Activated B cell treated with CpG ODN at 0.5 μM for 24 hours (primary cell): ENCODE measurements around the gene PCDH9. TPM values are rescaled to one million over a fixed set of nuclear protein-coding genes. Genes with fewer than 3 reads are reported as not detected.

Experiments used
- ATAC-seq: fragments of 200-7000 bp; cut with Tn5 transposase; one replicate; pipeline ENCODE4 v1.10.0; 2021; ENCODE audit warnings: low read depth, mild to moderate bottlenecking, moderate library complexity
- CTCF ChIA-PET: fragments of 350-600 bp; sonication (Branson Sonifier 250); formaldehyde crosslinking; loops from one replicate; lab custom pipeline; 2021; ENCODE audit warnings: antibody characterized with exemption; lab: Charles Lee
- POLR2A ChIA-PET: fragments of 350-600 bp; sonication (Branson Sonifier 250); formaldehyde crosslinking; loops from one replicate; lab custom pipeline; 2021; ENCODE audit warnings: antibody characterized with exemption; lab: Charles Lee
- DNase-seq: peaks from one replicate; pipeline ENCODE4 v3.0.0; 2022
- H3K27ac Mint-ChIP-seq: one replicate; pipeline ENCODE4 v1.8.0; 2020; ENCODE audit warnings: mixed read lengths
- H3K27me3 Mint-ChIP-seq: one replicate; pipeline ENCODE4 v1.8.0; 2021; ENCODE audit warnings: mixed read lengths
- H3K36me3 Mint-ChIP-seq: one replicate; pipeline ENCODE4 v1.8.0; 2021; ENCODE audit warnings: low read depth, mixed read lengths
- H3K4me1 Mint-ChIP-seq: one replicate; pipeline ENCODE4 v1.8.0; 2021; ENCODE audit warnings: mixed read lengths
- H3K4me3 Mint-ChIP-seq: one replicate; pipeline ENCODE4 v1.8.0; 2020; ENCODE audit warnings: mild to moderate bottlenecking, mixed read lengths
- H3K9me3 Mint-ChIP-seq: one replicate; pipeline ENCODE4 v1.8.0; 2020; ENCODE audit warnings: mixed read lengths
- intact Hi-C: fragments of 100-400 bp; cut with micrococcal nuclease; formaldehyde crosslinking; loops from one replicate; pipeline ENCODE4 v1.15.1; 2024
- total RNA-seq: library from RNA; stranded (reverse); gene quantifications from 2 replicates; pipeline ENCODE4 v1.2.3, GENCODE V29; 2022
- TF ChIP-seq, protein P1 (sequence below): fragments of 200-600 bp; IDR thresholded peaks from one replicate; pipeline ENCODE4 v1.8.0; 2022; ENCODE audit warnings: antibody characterized with exemption, mild to moderate bottlenecking

Gene PCDH9
- total RNA-seq, 1 donor from 2014 or later, result 6.4 TPM

DNA sequence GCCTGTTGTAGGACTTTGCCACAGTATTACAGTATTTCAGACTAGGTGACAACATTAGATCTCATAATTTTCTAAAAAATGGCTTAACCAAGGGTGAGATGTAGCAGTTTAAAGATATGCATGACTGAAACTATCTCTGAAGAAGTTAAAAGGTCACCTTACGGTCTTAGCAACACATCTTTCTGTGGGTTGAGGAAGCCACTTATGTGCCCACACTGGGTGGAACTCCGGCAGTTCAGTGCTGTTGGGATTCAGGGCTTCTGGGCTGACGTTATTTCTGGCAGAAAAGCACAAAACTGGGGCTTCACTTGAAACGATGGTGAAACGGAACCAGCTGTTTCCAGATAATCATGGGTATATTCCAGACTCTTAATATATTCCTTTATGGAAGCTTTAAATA lies 697.3 kb downstream of the PCDH9 start:
- CTCF ChIA-PET, result no interaction called here
- H3K27ac Mint-ChIP-seq, result no peak overlapping the region
- TF ChIP-seq, protein P1, sequence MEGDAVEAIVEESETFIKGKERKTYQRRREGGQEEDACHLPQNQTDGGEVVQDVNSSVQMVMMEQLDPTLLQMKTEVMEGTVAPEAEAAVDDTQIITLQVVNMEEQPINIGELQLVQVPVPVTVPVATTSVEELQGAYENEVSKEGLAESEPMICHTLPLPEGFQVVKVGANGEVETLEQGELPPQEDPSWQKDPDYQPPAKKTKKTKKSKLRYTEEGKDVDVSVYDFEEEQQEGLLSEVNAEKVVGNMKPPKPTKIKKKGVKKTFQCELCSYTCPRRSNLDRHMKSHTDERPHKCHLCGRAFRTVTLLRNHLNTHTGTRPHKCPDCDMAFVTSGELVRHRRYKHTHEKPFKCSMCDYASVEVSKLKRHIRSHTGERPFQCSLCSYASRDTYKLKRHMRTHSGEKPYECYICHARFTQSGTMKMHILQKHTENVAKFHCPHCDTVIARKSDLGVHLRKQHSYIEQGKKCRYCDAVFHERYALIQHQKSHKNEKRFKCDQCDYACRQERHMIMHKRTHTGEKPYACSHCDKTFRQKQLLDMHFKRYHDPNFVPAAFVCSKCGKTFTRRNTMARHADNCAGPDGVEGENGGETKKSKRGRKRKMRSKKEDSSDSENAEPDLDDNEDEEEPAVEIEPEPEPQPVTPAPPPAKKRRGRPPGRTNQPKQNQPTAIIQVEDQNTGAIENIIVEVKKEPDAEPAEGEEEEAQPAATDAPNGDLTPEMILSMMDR, result no peak
- H3K4me1 Mint-ChIP-seq, result no peaks in the 10 kb centered on the region
- POLR2A ChIA-PET, result no interaction called here
- H3K4me3 Mint-ChIP-seq, result no peak overlapping the region
- no peaks in the 10 kb centered on the region for H3K27me3 Mint-ChIP-seq
- intact Hi-C loops, result no loop called here
- no peak for ATAC-seq
- no peak for DNase-seq
- no peaks in the 10 kb centered on the region for H3K36me3 Mint-ChIP-seq
- H3K9me3 Mint-ChIP-seq, result no peaks in the 10 kb centered on the region

DNA sequence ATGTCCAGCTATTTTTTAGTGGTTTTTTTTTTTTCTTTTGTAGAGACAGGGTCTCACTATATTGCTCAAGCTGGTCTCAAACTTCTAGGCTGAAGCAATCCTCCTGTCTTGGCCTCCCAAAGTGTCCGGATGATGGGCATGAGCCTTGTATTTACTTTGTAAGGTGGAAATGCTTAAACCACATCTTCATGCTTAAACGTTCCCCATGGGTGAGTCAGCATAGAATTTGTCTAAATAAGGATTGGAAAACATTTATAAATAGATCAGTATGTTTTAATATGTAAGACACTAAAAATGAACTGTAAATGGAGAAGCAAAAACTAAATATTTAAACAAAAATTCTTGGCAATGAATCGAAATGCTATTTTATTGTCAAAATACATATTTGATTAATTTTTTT lies 698.0 kb downstream of the PCDH9 start:
- Mint-ChIP-seq H3K27ac (no peak overlapping the region), H3K36me3 (no peaks in the 10 kb centered on the region), H3K27me3 (no peaks in the 10 kb centered on the region), H3K4me1 (no peaks in the 10 kb centered on the region), H3K9me3 (no peaks in the 10 kb centered on the region), H3K4me3 (no peak overlapping the region)
- DNase-seq (no peak), ATAC-seq (no peak)
- intact Hi-C loops, result no loop called here
- CTCF ChIA-PET, result no interaction called here
- POLR2A ChIA-PET, result no interaction called here
- TF ChIP-seq, protein P1, result no peak

DNA sequence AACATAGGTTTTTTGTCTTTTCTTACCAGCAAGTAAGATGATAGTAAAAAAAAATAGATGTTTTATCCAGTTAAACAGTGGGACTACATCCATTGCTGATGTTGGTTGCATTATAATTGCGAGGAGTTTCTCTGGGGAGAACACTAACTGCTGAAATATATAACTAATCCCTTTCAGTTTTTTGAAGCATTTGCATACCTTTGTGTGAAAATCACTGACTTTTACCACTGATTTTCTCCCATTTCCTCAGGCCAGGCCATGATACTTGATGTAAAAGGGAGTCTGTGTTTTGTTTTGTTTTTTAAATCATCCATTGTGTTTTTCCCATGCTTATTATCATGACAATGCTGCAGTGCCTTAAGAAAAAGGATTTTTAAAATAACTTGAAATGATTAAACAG lies 699.5 kb downstream of the PCDH9 start:
- no peak for DNase-seq
- Mint-ChIP-seq H3K36me3 (no peaks in the 10 kb centered on the region), H3K4me3 (no peak overlapping the region), H3K27ac (no peak overlapping the region), H3K27me3 (no peaks in the 10 kb centered on the region), H3K4me1 (no peaks in the 10 kb centered on the region), H3K9me3 (no peaks in the 10 kb centered on the region)
- TF ChIP-seq, protein P1, result no peak
- no peak for ATAC-seq
- POLR2A ChIA-PET, result no interaction called here
- intact Hi-C loops, result no loop called here
- CTCF ChIA-PET, result no interaction called here

DNA sequence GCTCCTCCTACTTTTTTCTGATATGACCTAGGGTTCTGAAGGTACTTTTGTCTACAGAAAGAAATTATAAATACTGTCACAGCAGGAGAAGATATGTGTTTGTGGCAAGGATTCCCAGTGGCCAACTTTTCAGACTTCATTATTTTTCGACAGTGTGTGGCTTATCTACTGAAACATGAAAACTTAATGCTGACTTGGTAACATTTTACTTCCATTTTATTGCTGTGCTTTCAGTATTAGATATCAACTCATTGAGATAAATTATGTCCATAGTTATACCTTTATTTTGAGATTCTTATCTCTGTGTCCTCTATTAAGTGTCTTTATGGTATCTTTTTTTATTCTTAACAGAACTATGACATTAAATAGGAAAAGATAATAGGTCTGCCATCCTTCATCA lies 700.0 kb downstream of the PCDH9 start:
- DNase-seq (no peak), ATAC-seq (no peak)
- intact Hi-C loops, result no loop called here
- Mint-ChIP-seq H3K36me3 (no peaks in the 10 kb centered on the region), H3K4me1 (no peaks in the 10 kb centered on the region), H3K27me3 (no peaks in the 10 kb centered on the region), H3K4me3 (no peak overlapping the region), H3K27ac (no peak overlapping the region), H3K9me3 (no peaks in the 10 kb centered on the region)
- POLR2A ChIA-PET, result no interaction called here
- CTCF ChIA-PET, result no interaction called here
- TF ChIP-seq, protein P1, result no peak

DNA sequence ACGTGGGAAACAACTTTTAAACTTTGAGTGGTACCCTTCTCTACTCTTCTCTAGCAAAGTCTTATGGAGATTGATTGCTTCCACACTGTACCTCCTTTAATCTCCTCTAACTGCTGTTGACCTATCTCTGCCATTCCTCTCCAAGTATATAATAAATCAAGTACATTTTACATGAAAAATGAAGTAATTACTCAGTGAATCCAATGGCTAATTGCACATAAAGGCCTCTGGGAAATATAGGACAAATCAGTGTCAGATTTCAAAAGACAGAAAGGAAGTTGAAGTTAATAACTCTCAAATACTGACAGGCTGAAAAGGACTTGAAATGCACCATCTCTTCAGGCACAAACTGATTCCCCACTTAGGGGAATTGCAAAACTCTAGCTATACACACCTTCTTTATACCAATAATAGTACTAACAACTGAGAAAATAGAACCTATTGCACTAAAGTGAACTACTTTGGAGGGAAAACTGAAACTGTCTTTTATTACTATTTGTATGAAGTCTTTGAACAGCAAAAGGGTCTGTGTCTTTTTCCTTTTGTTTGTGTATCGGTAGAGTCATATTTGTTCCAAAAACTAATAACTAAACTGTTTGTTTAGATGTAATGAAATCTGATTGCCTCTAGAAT lies 701.1 kb downstream of the PCDH9 start:
- Mint-ChIP-seq H3K27me3 (no peaks in the 10 kb centered on the region), H3K27ac (no peak overlapping the region), H3K4me3 (no peak overlapping the region), H3K9me3 (no peaks in the 10 kb centered on the region), H3K4me1 (no peaks in the 10 kb centered on the region), H3K36me3 (no peaks in the 10 kb centered on the region)
- ChIA-PET CTCF (no interaction called here), POLR2A (no interaction called here)
- ATAC-seq (no peak), DNase-seq (no peak)
- TF ChIP-seq, protein P1, result no peak
- intact Hi-C loops, result no loop called here
